HT-29 (cell line): ENCODE measurements around the gene RAB3GAP2. TPM values are rescaled to one million over a fixed set of nuclear protein-coding genes. Genes with fewer than 3 reads are reported as not detected.
"Not testable (repeated sequence)": the region's sequence is repeated elsewhere in the genome, so short reads cannot be mapped to it uniquely, and the experiment has no call there.

Experiments used
- DNase-seq: peaks from one replicate; pipeline ENCODE4 v3.0.0-alpha.2; 2015; ENCODE audit warnings: low spot score
- small RNA-seq: library from RNA; depleted of rRNA; stranded (forward); fragments of <200 nt; gene quantifications from one replicate; pipeline ENCODE3, GENCODE V24; 2014
- total RNA-seq: library from RNA; depleted of rRNA; stranded (reverse); fragments of >200 nt; shearing (Covaris generic); gene quantifications from 2 replicates; pipeline ENCODE4 v1.2.3, GENCODE V29; 2014; rRNA removed

Gene RAB3GAP2
- total RNA-seq, 1 experiment from 2014 or later, result 8.7 TPM

DNA sequence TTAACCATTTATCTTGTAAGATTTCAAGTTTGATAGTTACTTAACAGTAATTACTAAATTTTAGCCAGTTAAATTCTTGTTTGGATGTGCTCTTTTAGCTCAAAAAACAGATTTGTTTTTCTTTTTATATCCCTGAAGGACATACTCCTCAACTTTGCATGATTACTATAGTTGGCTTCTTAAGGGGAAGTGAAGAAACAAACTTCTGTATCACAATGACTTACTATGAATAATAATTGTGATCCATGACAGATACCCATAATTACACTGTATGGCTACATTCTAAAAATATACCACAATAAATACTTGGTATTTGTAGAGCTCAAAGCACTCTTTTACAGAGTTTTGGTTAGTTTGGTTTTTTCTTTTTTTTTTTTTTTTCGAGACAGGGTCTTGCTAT is 122.5 kb downstream of the RAB3GAP2 start:
- no peak for DNase-seq

DNA sequence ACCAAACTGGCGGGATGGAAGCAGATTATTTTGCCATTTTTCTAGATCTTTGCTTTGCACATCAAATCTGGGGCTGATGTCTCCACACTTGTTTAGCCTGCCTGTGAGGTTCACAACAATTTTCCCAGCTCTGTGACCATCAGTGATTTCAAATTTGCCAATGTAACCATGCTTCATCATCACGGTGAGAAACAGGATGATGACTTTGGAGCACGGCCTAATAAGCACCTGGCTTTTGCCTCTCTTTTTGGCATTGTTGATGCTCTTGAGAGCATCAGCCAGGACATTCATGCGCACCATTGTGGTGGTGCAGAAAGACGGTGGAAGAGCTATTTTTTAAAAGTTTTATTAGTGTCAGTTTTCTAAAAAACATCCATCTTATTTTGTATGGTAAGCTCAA is 128.2 kb downstream of the RAB3GAP2 start:
- DNase-seq, result no peak

DNA sequence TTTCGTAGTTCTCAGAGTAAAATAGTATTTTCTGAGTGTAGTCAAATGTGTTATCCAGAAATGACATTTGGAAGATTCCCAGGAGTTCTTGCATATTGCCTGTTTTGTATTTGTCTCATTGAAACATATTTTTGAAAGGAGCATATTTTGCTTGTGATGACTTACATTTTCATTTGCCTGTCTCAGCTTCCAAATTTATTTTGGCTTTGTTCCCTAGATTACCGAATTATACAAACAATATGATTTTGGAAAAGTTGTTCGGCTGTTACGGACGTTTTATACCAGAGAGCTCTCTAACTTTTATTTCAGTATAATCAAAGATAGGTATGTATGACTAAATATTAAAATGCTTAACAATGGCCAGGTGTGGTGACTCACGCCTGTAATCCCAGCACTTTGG is 132.3 kb downstream of the RAB3GAP2 start:
- DNase-seq, result no peak

DNA sequence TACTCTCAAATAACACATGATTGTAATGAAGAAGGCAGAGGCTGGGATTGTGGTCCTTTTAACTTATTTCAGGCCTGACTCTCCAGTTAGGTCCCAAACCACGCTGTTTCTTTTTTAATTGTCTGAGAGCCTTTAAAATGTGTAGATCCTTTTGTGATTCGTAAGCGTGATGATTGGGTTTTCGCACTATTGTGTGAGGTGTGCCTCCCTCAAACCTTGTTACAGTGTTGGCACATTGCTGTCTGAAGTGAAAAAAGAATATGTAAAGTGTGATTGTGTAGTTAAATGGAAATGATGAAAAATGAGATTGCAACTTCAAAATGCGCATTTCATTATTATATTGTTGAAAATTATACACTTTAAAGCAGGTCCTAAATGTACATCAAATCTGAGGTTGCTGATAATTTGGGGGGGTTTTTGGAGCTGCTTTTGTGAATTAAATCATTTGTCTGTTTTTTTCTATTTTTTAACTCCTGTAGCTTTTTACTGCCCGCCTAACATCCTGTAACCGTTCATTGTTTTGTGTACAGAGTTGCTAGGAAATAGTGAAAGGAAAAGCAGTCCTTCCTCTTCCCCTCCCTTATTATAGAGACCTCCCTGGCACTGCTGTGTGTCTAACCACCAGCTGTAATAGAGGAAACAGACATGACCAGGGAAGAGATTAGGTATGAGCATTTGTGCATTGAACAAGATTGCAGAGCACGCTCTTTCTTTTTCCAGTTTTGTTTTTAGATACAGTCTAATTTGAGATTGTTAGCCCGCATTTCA is 135.1 kb downstream of the RAB3GAP2 start:
- peak; percentile 25 for DNase-seq

DNA sequence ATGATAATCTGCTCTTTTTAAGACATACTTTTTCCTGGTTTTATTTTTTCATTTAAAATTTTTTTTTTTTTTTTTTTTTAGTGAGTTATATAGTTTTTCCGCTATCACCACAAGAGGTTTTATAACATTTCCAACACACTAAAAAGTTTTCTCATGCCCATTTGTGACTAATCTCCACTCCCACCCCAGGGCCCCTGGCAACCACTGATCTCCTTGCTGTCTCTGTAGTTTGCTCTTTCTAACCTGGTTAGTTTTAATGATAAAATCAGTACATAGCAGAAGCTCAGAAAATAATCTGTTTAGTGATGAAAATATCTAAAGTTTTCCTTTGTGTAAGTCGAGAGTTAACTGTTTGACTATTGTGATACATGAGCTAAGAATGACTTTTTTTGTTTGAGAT is 136.5 kb downstream of the RAB3GAP2 start:
- DNase-seq, result no peak

DNA sequence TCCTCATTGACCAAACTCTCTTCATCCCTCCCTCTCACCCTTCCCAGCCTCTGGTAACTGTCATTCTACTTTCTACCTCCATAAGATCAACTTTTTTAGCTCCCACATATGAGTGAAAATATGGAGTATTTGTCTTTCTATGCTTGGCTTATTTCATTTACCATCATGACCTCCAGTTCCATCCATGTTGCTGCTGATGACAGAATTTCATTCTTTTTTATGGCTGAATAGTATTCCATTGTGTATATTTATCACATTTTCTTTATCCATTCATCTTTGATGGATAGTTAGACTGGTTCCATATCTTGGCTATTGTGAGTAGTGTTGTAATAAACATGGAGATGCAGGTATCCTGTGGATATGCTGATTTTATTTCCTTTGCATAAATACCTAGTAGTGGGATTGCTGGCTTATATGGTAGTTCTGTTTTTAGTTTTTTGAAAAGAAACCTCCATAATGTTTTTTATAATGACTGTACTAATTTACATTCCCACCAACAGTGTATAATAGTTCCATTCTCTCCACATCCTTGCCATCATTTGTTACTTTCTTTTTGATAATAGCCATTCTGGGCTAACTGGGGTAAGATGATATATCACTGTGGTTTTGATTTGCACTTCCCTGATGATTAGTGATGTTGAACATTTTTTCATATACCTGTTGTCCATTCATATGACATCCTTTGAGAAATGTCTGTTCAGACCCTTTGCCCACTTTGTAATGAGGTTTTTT is 142.6 kb downstream of the RAB3GAP2 start:
- DNase-seq, result no peak

DNA sequence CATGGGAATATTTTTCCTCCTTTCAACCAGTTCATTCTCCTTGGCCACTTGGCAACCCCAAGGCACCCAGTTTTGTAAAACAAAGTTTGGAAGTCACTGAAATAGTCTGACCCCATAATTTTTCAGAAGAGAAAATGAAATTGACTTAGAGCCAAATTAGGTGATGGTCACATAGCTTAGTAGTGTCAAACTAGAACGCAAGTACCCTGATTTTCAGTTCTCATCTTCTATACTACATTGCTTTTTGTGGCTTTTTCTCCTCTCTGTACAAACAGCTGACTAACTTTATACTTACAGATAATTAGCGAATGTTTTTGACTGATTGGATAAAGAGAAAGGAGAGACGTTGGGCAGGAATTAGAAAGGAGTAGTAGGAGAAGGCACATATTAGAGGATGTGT is 145.2 kb downstream of the RAB3GAP2 start:
- no peak for DNase-seq

DNA sequence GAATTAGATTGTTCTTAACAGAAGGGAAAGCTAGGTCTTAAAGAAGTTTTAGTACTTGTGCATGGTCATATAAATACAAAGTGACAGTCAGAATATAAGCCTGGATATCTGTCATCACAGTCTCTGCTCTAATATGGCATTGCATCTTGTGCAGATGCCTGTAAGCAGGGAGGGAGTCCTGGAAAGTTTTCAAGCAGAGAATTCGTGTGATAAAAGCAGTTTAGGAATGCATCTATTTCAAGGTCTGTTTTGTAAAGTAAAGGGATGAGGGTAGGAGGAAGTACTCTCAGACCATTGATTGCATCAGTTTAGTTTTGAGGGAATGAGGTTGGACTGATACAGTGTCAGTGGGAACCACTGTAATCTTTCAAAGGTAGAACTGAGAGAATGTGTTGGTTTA is 147.7 kb downstream of the RAB3GAP2 start:
- no peak for DNase-seq

DNA sequence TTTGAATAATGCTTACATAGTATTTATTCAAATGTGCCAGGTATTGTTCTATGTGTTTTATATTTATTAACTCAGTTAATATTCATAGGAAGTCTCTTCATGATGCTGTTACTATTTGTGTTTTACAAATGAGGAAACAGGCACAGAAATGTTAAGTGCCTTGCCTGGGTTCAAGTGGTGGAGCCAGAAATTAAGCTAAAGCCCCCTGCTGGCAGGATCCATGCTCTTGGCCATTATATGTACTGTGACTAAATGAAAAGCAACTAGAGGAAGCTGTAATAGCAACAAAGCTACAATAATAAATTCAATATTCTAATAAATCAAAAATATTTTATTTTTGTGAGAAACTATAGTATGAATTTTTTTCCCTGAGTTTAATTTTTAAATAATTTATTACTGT is 148.4 kb downstream of the RAB3GAP2 start:
- DNase-seq, result peak; percentile 38

DNA sequence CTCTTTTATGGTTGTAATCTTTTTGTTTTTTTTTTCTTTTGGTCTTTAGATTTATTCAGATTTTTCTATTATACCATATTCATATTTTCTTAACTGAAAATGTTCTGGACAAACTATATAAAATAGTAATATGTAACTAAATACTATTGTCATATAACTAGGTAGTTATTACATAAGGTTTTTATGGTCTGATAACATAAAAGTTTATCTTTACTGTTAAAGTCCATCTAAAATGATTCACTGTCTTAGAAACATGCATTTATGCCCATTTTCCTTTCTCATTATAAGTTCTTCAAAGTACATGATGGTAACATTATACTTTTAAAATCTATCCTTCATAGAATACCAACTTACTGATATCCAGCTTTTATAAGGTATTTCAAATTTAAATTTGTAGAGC is 149.2 kb downstream of the RAB3GAP2 start:
- no peak for DNase-seq

DNA sequence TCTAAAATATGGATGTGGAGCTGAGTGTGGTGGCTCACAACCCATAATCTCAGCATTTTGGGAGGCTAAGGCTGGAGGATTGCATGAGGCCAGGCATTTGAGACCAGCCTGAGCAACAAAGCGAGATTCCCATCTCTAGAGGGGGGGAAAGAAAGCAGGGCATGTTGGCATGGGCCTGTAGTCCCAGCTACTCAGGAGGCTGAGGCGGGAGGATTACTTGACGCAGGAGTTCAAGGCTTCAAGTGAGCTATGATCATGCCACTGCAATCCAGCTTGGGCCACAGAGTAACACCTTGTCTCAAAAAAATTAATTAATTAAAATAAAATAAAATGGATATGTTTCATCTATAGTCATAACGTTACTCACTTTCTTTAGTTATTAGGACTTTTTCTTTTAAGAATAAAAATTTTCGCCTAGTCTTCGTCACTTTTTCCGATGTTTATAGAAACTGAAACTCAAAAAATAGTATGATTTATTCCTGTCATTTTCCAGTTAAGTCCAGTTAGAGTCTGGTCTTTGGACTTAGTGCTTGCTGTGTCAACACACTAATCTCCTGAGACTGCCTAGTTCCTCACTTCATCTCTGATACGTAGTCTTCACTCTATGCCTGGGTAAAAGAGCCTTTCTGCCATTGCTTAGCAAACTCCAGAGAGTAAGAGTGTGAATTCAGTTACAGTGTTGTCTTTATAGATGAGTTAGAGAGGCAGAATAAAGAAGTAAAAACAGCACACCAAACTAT is 150.3 kb downstream of the RAB3GAP2 start:
- DNase-seq, result peak; percentile 56

DNA sequence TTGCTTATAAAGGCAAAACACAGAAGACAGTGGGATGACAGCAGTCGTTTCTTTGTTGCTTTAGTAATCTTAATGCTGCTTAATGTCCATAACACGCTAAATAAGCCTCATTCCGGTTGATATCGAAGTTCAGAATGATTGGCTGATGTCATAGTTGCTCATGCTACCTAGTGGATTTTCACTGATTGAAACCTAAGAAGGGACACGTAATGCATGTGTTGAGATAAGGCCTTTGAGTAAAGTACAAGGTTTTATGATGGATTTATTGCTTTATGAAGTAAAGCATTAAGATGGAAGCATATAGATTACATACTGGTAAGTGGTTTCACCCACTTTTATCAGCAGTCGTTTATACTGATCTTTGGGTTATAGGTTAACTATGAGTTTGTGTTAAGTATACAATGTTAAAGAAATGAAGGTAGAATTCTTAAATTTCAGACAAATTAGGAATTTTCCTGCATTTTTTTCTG is 153.2 kb downstream of the RAB3GAP2 start:
- peak; percentile 43 for DNase-seq

DNA sequence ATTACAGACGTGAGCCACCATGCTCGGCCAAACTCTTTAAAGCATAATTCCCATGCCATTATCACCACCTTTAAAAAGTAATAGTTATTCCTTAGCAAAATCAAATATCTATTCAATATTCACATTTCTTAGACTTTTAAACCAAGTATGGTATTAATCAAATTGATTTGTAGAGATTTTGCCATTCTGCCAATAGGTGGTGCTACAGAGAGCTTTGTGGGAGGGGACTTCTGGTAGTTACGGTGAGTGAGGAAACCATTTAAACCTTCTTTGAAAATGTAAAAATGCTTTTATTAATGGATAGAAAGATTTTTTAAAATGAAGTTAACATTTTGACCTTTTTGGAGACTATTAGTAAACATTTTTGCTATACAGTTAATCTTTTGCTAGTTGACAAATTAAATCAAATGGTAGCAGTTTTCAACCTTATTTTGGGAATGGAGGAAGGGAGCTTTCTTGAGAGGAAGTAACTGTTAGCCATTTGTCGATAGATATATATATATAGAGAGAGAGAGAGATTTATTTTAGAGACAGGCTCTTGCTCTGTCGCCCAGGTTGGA is 159.0 kb downstream of the RAB3GAP2 start:
- DNase-seq, result peak; percentile 65

DNA sequence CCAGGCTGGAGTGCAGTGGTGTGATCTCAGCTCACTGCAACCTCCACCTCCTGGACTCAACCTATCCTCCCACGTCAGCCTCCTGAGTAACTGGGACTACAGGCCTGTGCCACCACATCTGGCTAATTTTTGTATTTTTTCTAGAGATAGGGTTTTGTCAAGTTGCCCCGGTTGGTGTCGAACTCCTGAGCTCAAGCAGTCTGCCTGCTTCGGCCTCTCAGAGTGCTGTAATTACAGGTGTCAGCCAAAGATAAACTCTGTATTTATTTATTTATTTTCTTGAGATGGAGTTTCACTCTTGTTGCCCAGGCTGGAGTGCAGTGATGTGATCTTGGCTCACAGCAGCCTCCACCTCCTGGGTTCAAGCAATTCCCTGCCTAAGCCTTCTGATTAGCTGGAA is 159.7 kb downstream of the RAB3GAP2 start:
- not testable (repeated sequence) for DNase-seq

DNA sequence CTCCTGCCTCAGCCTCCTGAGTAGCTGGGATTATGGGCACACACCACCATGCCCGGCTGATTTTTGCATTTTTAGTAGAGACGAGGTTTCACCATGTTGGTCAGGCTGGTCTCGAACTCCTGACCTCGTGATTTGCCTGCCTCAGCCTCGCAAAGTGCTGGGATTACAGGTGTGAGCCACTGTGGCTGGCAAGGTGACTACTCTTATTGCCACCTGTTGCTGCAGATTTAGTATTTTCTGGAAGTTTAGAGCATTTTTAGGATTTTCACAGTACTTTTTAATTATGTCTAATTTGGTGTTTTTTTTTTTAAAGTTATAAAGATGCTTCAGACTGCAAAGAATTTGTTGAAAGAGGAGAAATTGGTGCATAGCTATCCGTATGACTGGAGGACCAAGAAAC is 161.8 kb downstream of the RAB3GAP2 start:
- not testable (repeated sequence) for DNase-seq

DNA sequence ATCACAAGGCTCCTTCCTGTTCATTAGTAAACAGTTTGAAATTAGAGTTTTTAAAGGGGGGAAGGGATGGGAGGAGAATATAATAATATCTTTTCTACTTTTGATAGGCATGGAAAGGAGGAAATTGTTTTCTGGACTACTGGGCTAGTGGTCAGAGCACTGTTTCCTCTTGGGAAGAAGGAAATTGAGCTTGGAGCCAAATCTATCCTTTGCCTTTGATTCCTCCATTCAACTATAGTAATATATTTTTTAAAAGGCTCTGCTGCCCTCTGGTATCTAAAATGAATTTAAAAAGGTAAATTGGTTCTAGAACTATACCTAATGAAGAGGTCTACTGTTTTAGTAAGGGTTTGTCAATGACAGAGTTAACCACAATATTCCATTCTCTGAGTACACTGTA is 172.4 kb downstream of the RAB3GAP2 start:
- DNase-seq, result no peak

Small RNA genes lying within 50 kb of the gene (small RNA-seq; reads per million reads assigned to genes)
- gene MIR194-1 (not detected), gene MIR215 (4.5 reads per million, percentile 81 among the genes with 10 or more reads in this experiment), gene MIR664A (not detected), gene SNORA36B (not detected)

Other genes starting within 250 kb of the RAB3GAP2 start
- gene EPRS1, start 225.9 kb downstream of the RAB3GAP2 start, total RNA-seq, result 62.9 and 67.5 TPM in 2 replicates
- 19.9 and 23.7 TPM in 2 replicates for gene BPNT1, start 182.7 kb downstream of the RAB3GAP2 start, total RNA-seq
- 47.5 and 51.9 TPM in 2 replicates for gene IARS2, start 178.3 kb downstream of the RAB3GAP2 start, total RNA-seq